Stimulated activated CD4-positive, alpha-beta T cell treated with anti-CD3 and anti-CD28 coated beads, Interleukin-1b, Interleukin-23, amount 100 ng/mL, for 24 hours (primary cell): ENCODE measurements around the gene NAT8L.

Experiments used
- DNase-seq, 4 experiments: peaks; one replicate each; pipeline ENCODE4 v3.0.0-alpha.2; 2020; ENCODE audit warnings: low read depth in 4 of 4, low spot score in 1 of 4

Gene NAT8L

GRCh38 chr4:2062808-2063524 is 3.8 kb downstream of the NAT8L start:
- DNase-seq, result no peak

GRCh38 chr4:2063557-2064275 is 4.6 kb downstream of the NAT8L start:
- no peak for DNase-seq

- DNase-seq, result no peak
Observed at GRCh38 chr4:2064276-2064991, 5.3 kb downstream of the NAT8L start.

- no peak for DNase-seq
Observed at GRCh38 chr4:2065106-2065930, 6.2 kb downstream of the NAT8L start.

- DNase-seq, result no peak
Observed at GRCh38 chr4:2066011-2066551, 7.0 kb downstream of the NAT8L start.

- no peak for DNase-seq
Observed at GRCh38 chr4:2066571-2067445, 7.7 kb downstream of the NAT8L start.

- DNase-seq, result no peak
Observed at GRCh38 chr4:2067446-2068197, 8.5 kb downstream of the NAT8L start.

GRCh38 chr4:2068198-2068470 is 9.0 kb downstream of the NAT8L start:
- DNase-seq, result no peak

- DNase-seq, result no peak
Observed at GRCh38 chr4:2068566-2068965, 9.4 kb downstream of the NAT8L start.

GRCh38 chr4:2069161-2069971 is 10.2 kb downstream of the NAT8L start:
- DNase-seq, result no peak

GRCh38 chr4:2069986-2070385 is 10.9 kb downstream of the NAT8L start:
- DNase-seq, result no peak

- DNase-seq, result no peak
Observed at GRCh38 chr4:2070421-2071251, 11.5 kb downstream of the NAT8L start.

GRCh38 chr4:2071252-2071911 is 12.3 kb downstream of the NAT8L start:
- no peak for DNase-seq

GRCh38 chr4:2071912-2072867 is 13.1 kb downstream of the NAT8L start:
- DNase-seq, result no peak

GRCh38 chr4:2072971-2073807 is 14.1 kb downstream of the NAT8L start:
- no peak for DNase-seq
